Central memory CD8-positive, alpha-beta T cell (primary cell): Measurements from ENCODE around the gene NUP93.
"Not testable (repeated sequence)": the region's sequence is repeated elsewhere in the genome, so short reads cannot be mapped to it uniquely, and the experiment has no call there.

Experiments
- ATAC-seq: fragments of 150-1000 bp; cut with Tn5 transposase; replicated peaks from 2 replicates; pipeline ENCODE4 v1.10.0; 2022; ENCODE audit warnings: mild to moderate bottlenecking, moderate FRiP score, moderate number of reproducible peaks; ENCODE audit not compliant: poor library complexity, severe bottlenecking; ENCODE audit errors: extremely low read depth
- DNase-seq, 2 donors: peaks; one replicate each; pipeline ENCODE4 v3.0.0; 2021; ENCODE audit warnings: low spot score in 2 of 2
- H3K27ac Mint-ChIP-seq: one replicate; pipeline ENCODE4 v1.8.0; 2022; ENCODE audit warnings: low read depth, mild to moderate bottlenecking, moderate library complexity, mixed read lengths
- H3K27me3 Mint-ChIP-seq: one replicate; pipeline ENCODE4 v1.8.0; 2022; ENCODE audit warnings: mixed read lengths
- H3K36me3 Mint-ChIP-seq: one replicate; pipeline ENCODE4 v1.8.0; 2022; ENCODE audit warnings: mild to moderate bottlenecking, moderate library complexity, mixed read lengths; ENCODE audit not compliant: insufficient read depth
- H3K4me1 Mint-ChIP-seq: one replicate; pipeline ENCODE4 v1.8.0; 2022; ENCODE audit warnings: mixed read lengths
- H3K4me3 Mint-ChIP-seq: one replicate; pipeline ENCODE4 v1.8.0; 2022; ENCODE audit warnings: mild to moderate bottlenecking, moderate library complexity, mixed read lengths
- H3K9me3 Mint-ChIP-seq: one replicate; pipeline ENCODE4 v1.8.0; 2022; ENCODE audit warnings: mixed read lengths

Gene NUP93

GRCh38 chr16:56797861-56798260, 67.9 kb downstream of the NUP93 start:
- DNase-seq, result no peak
- no peak for ATAC-seq
- H3K27ac Mint-ChIP-seq, result no peak overlapping the region

GRCh38 chr16:56798955-56799354, 69.0 kb downstream of the NUP93 start:
- Mint-ChIP-seq H3K4me1 (no peaks in the 10 kb centered on the region), H3K36me3 (peaks cover 14% of the 10 kb centered on the region), H3K27me3 (no peaks in the 10 kb centered on the region), H3K4me3 (no peak overlapping the region), H3K27ac (no peak overlapping the region), H3K9me3 (no peaks in the 10 kb centered on the region)
- DNase-seq (no peak), ATAC-seq (no peak)

More at GRCh38 chr16:56797861-56798260, 67.9 kb downstream of the NUP93 start:
- no peak overlapping the region for H3K4me3 Mint-ChIP-seq
- peaks cover 12% of the 10 kb centered on the region for H3K36me3 Mint-ChIP-seq
- H3K9me3 Mint-ChIP-seq, result no peaks in the 10 kb centered on the region
- no peaks in the 10 kb centered on the region for H3K27me3 Mint-ChIP-seq
- peaks cover 5% of the 10 kb centered on the region for H3K4me1 Mint-ChIP-seq

- no peak overlapping the region for H3K27ac Mint-ChIP-seq
- H3K4me3 Mint-ChIP-seq, result no peak overlapping the region
- H3K36me3 Mint-ChIP-seq, result peaks cover 21% of the 10 kb centered on the region
- H3K27me3 Mint-ChIP-seq, result no peaks in the 10 kb centered on the region
- H3K4me1 Mint-ChIP-seq, result no peaks in the 10 kb centered on the region
- H3K9me3 Mint-ChIP-seq, result no peaks in the 10 kb centered on the region
- ATAC-seq, result no peak
- DNase-seq, result no peak
Observed at GRCh38 chr16:56800355-56800754, 70.4 kb downstream of the NUP93 start.

- Mint-ChIP-seq H3K4me3 (no peak overlapping the region), H3K4me1 (no peaks in the 10 kb centered on the region), H3K9me3 (no peaks in the 10 kb centered on the region), H3K27me3 (no peaks in the 10 kb centered on the region), H3K27ac (no peak overlapping the region), H3K36me3 (peaks cover 29% of the 10 kb centered on the region)
- ATAC-seq (no peak), DNase-seq (no peak)
Observed at GRCh38 chr16:56801762-56802161, 71.8 kb downstream of the NUP93 start.

- peaks cover 27% of the 10 kb centered on the region for H3K36me3 Mint-ChIP-seq
- no peaks in the 10 kb centered on the region for H3K27me3 Mint-ChIP-seq
- H3K4me1 Mint-ChIP-seq, result peaks cover 6% of the 10 kb centered on the region
- no peak for ATAC-seq
- H3K27ac Mint-ChIP-seq, result no peak overlapping the region
- H3K4me3 Mint-ChIP-seq, result no peak overlapping the region
- DNase-seq, result no peak
- no peaks in the 10 kb centered on the region for H3K9me3 Mint-ChIP-seq
Observed at GRCh38 chr16:56807011-56807675, 77.2 kb downstream of the NUP93 start.

- not testable (repeated sequence) for H3K27ac Mint-ChIP-seq, H3K9me3 Mint-ChIP-seq, H3K27me3 Mint-ChIP-seq, ATAC-seq, DNase-seq, H3K4me3 Mint-ChIP-seq, H3K4me1 Mint-ChIP-seq
- peaks cover 27% of the 10 kb centered on the region for H3K36me3 Mint-ChIP-seq
Observed at GRCh38 chr16:56807676-56808067, 77.7 kb downstream of the NUP93 start.

- Mint-ChIP-seq H3K27me3 (no peaks in the 10 kb centered on the region), H3K9me3 (no peaks in the 10 kb centered on the region), H3K27ac (no peak overlapping the region), H3K36me3 (peaks cover 16% of the 10 kb centered on the region), H3K4me1 (peaks cover 6% of the 10 kb centered on the region), H3K4me3 (no peak overlapping the region)
- DNase-seq (no peak), ATAC-seq (no peak)
Observed at GRCh38 chr16:56810954-56811353, 81.0 kb downstream of the NUP93 start.

GRCh38 chr16:56811602-56812001, 81.7 kb downstream of the NUP93 start:
- peaks cover 11% of the 10 kb centered on the region for H3K36me3 Mint-ChIP-seq
- H3K9me3 Mint-ChIP-seq, ATAC-seq, H3K27me3 Mint-ChIP-seq, H3K4me1 Mint-ChIP-seq, H3K4me3 Mint-ChIP-seq, DNase-seq, H3K27ac Mint-ChIP-seq: not testable (repeated sequence)

GRCh38 chr16:56812884-56813283, 83.0 kb downstream of the NUP93 start:
- no peak for ATAC-seq
- no peak for DNase-seq

GRCh38 chr16:56814537-56815432, 84.9 kb downstream of the NUP93 start:
- Mint-ChIP-seq H3K27ac (no peak overlapping the region), H3K27me3 (no peaks in the 10 kb centered on the region), H3K36me3 (peaks cover 12% of the 10 kb centered on the region), H3K4me3 (no peak overlapping the region), H3K9me3 (no peaks in the 10 kb centered on the region), H3K4me1 (no peaks in the 10 kb centered on the region)
- no peak for ATAC-seq
- no peak for DNase-seq

More at GRCh38 chr16:56812884-56813283, 83.0 kb downstream of the NUP93 start:
- Mint-ChIP-seq H3K9me3 (no peaks in the 10 kb centered on the region), H3K4me1 (peaks cover 6% of the 10 kb centered on the region), H3K4me3 (no peak overlapping the region), H3K27ac (no peak overlapping the region), H3K27me3 (no peaks in the 10 kb centered on the region), H3K36me3 (peaks cover 6% of the 10 kb centered on the region)

- H3K4me1 Mint-ChIP-seq, result no peaks in the 10 kb centered on the region
- ATAC-seq (no peak), DNase-seq (no peak)
- no peaks in the 10 kb centered on the region for H3K27me3 Mint-ChIP-seq
- H3K36me3 Mint-ChIP-seq, result peaks cover 9% of the 10 kb centered on the region
- no peaks in the 10 kb centered on the region for H3K9me3 Mint-ChIP-seq
- no peak overlapping the region for H3K27ac Mint-ChIP-seq
- H3K4me3 Mint-ChIP-seq, result no peak overlapping the region
Observed at GRCh38 chr16:56815721-56816120, 85.8 kb downstream of the NUP93 start.

GRCh38 chr16:56817056-56817455, 87.1 kb downstream of the NUP93 start:
- H3K27ac Mint-ChIP-seq, result peak overlapping the region; percentile 44
- peaks cover 15% of the 10 kb centered on the region for H3K36me3 Mint-ChIP-seq
- DNase-seq (no peak), ATAC-seq (no peak)
- no peaks in the 10 kb centered on the region for H3K4me1 Mint-ChIP-seq
- no peaks in the 10 kb centered on the region for H3K9me3 Mint-ChIP-seq
- H3K27me3 Mint-ChIP-seq, result no peaks in the 10 kb centered on the region
- H3K4me3 Mint-ChIP-seq, result no peak overlapping the region

GRCh38 chr16:56817938-56818337, 88.0 kb downstream of the NUP93 start:
- no peaks in the 10 kb centered on the region for H3K27me3 Mint-ChIP-seq
- peaks cover 17% of the 10 kb centered on the region for H3K36me3 Mint-ChIP-seq
- H3K4me3 Mint-ChIP-seq, result no peak overlapping the region

More at GRCh38 chr16:56817938-56818337, 88.0 kb downstream of the NUP93 start:
- DNase-seq (no peak), ATAC-seq (no peak)
- Mint-ChIP-seq H3K27ac (no peak overlapping the region), H3K4me1 (no peaks in the 10 kb centered on the region), H3K9me3 (no peaks in the 10 kb centered on the region)
